Inflammatory macrophage treated with lipopolysaccharide for 1 hour (primary cell): ENCODE data around the gene CEACAM19.
"Not testable (repeated sequence)": the region's sequence is repeated elsewhere in the genome, so short reads cannot be mapped to it uniquely, and the experiment has no call there.

ENCODE experiments used
- DNase-seq, 2 donors: peaks; one replicate each; pipeline ENCODE4 v3.0.0-alpha.2; 2020 to 2022

Gene CEACAM19

DNA sequence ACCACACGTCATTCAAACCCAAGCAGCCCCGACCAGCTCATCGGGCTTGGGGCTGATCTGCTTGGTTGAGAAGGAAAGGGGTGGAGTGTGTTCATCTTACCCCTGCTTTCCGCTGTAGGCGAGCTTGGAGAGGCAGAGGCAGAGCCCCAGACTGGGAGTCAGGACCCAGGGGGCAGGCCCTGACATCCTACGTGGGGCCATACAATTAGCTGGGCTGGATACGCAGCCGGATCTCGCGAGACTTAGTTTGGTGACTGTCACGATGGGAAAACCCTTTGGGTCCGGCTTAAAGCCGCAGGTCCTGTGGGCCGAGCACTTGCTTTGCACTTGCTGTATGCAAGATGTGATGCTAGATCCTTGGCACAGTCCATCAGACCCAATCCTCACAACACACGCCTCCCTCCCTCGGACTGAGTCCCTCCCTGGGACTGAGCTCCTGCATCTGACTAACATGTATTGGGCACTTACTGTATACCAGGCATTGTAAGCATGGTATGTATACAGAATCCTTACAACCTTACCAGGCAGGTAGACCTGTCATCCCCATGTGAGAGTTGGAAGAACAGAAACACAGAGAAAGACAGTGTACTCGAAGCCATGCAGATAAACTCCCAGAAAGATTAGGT is 31.4 kb downstream of the CEACAM19 start:
- no peak for DNase-seq

GRCh38 chr19:44703336-44704078 is 32.2 kb downstream of the CEACAM19 start:
- no peak for DNase-seq

GRCh38 chr19:44704982-44705381 is 33.7 kb downstream of the CEACAM19 start:
- no peak for DNase-seq

GRCh38 chr19:44705502-44706010 is 34.3 kb downstream of the CEACAM19 start:
- no peak for DNase-seq

DNA sequence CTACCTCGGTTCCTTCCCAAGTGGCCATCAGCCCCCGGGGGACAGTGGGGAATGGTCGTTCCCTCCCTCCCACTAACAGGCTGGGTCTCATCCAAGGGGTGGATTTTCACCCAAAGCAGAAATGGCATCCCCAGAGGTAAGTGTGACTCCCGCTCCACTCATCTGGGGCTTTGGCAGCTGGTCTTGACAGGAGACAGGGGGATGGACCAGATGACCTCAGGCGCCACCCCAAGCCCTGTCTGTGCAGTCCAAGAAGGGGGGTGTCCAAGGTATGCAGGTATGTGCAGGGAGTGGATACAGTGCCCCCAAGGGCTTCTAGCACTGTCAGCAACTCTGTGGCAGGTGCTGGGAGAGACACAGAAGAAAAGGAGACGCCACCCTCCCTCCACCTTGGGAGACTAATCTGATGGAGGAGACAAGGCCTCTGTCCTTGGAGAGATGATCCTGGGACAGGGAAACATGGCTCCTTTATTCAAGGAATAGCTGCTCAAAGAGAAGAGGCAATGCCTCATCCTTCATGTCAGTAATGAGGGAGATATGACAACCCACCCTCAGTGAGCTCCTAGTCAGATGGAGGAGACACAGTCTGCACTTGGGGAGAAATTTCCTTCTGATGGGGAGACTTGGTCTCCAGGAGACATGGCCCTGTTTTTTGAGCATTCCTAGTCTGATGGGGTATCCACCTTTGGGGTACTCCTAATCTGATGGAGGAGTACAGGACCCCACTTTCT is 35.4 kb downstream of the CEACAM19 start:
- DNase-seq, result no peak

DNA sequence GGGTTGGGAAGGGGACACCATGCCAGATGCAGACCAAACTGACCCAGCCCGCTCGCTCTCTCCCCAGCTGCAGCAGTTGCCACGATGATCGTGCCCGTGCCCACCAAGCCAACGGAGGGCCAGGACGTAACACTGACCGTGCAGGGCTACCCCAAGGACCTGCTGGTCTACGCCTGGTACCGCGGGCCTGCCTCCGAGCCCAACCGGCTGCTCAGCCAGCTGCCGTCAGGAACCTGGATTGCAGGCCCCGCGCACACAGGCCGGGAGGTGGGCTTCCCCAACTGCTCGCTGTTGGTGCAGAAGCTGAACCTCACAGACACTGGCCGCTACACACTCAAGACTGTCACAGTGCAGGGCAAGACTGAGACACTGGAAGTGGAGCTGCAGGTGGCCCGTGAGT is 36.5 kb downstream of the CEACAM19 start:
- no peak for DNase-seq

DNA sequence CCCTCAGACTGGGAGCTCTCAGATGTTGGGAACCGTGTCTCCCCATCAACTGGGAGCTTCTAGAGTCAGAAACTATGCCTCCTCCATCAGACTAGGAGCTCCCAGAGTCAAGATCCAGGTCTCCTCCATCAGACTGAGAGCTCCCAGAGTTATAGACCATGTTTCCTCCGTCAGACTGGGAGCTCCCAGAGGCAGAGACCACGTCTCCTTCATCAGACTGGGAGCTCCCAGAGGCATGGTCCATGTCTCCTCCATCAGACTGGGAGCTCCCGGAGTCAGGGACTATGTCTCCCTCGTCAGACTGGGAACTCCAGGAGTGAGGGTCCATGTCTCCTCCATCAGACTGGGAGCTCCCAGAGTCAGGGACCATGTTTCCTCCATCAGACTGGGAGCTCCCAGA is 37.7 kb downstream of the CEACAM19 start:
- no peak for DNase-seq

DNA sequence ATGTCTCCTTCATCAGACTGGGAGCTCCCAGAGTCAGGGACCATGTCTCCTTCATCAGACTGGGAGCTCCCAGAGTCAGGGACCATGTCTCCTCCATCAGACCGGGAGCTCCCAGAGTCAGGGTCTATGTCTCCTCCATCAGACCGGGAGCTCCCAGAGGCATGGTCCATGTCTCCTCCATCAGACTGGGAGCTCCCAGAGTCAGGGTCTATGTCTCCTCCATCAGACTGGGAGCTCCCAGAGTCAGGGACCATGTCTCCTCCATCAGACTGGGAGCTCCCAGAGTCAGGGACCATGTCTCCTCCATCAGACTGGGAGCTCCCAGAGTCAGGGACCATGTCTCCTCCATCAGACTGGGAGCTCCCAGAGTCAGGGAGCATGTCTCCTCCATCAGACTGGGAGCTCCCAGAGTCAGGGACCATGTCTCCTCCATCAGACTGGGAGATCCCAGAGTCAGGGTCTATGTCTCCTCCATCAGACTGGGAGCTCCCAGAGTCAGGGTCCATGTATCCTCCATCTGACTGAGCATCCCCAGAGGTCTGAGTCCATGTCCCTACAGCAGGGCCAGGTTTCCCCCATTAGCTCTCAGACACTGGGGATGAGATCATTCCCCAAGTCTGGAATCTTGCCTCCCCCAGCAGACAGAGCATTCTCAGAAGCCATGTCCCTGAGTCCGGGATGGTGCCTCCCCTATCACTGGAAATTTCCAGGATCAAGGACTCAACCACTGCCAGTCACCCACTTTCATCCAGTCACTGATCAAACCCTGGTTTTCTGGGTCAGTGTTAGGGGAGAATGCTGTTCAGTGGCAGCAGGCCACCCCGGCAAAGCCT is 38.4 kb downstream of the CEACAM19 start:
- DNase-seq, result not testable (repeated sequence)

GRCh38 chr19:44710483-44710882 is 39.2 kb downstream of the CEACAM19 start:
- DNase-seq, result no peak

- DNase-seq, result no peak
Observed at GRCh38 chr19:44712864-44713515, 41.7 kb downstream of the CEACAM19 start.

GRCh38 chr19:44714597-44715169 is 43.4 kb downstream of the CEACAM19 start:
- DNase-seq, result no peak

DNA sequence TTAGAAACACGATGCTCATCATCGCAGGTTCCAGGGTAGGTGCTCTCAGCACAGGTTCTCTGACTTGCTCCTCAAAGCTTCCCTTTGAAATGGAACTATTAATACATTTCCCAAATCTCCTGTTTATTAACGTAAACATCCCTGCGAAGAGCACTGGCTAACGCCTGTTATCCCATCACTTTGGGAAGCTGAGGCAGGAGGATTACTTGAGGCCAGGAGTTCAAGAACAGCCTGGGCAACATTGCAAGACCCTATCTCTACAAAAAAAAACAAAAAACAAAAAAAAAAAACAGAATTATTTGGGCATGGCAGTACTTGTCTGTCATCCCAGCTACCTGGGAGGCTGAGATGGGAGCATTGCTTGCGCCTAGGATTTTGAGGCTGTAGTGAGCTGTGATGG is 46.3 kb downstream of the CEACAM19 start:
- no peak for DNase-seq

DNA sequence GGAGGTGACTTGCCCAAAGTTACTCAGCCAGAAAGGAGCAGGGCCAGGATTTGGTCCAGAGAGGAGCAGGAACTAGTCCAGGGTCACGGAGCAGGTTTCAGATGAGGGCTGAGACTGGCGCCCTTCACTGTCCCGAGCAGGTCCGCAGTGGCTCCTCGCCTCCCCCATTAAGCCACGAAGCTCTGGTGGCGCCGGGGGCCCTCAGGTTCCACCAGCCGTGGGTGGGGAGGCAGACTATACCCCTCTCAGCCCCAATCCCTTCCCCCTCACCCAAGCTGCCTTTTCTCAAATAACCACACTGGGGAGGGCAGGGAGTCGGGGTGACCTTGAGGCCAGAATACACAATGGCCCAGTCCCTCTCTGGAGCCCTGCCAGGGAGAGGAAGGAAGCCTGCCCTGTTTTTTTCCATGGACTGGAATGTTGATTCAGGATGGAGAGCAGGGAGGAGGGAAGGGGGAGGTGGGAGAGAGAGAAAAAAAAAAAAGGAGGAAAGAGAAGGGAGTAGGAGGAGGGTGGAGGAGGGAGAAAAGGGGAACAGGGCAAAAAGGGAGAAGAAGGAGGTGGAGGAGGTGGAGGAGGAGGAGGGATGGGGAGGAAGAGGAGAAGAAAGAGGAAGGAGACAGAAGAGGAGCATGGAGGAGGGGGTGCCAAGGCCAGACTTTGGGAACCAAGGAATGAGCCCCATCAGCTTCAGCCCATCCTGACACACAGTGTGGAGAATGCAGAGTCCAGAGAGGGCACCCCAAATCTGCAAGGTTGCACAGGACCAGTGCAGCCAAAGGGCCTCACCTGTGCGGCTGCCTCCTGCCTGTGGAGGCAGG is 47.4 kb downstream of the CEACAM19 start:
- DNase-seq, result no peak

- no peak for DNase-seq
Observed at GRCh38 chr19:44719262-44719701, 48.0 kb downstream of the CEACAM19 start.

GRCh38 chr19:44720396-44720795 is 49.1 kb downstream of the CEACAM19 start:
- not testable (repeated sequence) for DNase-seq

GRCh38 chr19:44720945-44721344 is 49.7 kb downstream of the CEACAM19 start:
- peak; percentile 25 to 49 for DNase-seq

DNA sequence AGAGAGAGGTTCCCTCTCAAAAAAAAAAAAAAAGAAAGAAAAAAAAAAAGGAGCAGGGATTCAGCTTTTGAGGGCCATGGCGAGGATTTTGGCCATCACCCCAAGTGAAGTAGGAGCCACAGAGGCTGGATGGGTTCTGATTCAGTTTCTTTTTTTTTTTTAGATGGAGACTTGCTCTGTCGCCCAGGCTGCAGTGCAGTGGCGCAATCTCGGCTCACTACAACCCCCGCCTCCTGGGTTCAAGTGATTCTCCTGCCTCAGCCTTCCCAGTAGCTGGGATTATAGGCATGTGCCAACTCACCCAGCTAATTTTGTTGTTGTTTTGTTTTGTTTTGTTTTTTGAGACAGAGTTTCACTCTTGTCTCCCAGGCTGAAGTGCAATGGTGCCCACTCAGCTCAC is 50.1 kb downstream of the CEACAM19 start:
- DNase-seq, result not testable (repeated sequence)

DNA sequence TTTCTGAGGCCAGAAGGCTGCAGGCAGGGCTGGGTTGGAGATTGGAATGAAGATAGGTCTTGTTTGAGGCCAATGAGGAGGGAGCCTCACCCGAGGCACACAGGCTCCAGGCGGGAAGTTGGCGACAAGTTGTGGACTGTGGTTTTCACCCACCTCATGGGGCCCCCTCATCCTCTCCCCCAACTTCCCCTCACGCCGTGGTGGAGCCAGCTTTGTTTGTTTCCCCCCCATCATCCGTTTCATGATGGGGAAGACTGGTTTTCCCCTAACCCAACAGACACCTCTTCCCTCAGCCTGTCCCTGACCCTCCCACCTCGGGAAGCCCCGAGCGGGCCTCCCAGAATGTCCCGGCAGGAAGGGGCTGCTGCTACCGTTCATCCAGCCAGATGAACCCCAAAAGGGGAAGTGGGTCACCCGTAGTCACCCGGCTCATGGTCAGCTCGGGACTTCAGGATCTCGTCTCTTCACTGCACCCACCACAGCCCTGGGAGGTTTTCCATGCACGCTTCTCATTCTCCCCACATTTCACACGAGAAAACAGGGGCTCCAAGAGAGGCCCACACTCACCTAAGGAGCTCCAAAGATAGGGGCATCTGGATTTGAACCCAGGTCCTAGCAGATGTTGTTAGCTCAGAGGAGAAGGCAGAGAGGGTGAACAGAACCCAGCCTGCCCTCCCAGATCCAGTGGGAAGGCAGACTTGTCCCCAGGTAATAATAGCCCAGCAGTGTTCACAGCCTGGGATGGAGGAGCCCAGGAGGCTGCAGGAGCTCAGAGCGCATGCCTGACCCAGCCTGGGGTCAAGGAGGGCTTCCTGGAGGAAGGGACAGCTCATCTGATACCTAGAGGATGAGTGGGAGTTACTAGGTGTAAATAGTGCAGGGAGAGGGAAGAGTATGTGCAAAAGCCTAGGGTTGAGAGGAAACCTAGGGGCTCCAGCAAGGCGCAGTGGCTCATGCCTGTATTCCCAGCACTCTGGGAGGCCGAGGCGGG is 51.1 kb downstream of the CEACAM19 start:
- peak; percentile 83 to 99 for DNase-seq

GRCh38 chr19:44723299-44723951 is 52.1 kb downstream of the CEACAM19 start:
- DNase-seq, result no peak
